ENCODE data around the gene ITPR2.
"Not testable (repeated sequence)": the region's sequence is repeated elsewhere in the genome, so short reads cannot be mapped to it uniquely, and the experiment has no call there.

ITPR2 gene

DNA sequence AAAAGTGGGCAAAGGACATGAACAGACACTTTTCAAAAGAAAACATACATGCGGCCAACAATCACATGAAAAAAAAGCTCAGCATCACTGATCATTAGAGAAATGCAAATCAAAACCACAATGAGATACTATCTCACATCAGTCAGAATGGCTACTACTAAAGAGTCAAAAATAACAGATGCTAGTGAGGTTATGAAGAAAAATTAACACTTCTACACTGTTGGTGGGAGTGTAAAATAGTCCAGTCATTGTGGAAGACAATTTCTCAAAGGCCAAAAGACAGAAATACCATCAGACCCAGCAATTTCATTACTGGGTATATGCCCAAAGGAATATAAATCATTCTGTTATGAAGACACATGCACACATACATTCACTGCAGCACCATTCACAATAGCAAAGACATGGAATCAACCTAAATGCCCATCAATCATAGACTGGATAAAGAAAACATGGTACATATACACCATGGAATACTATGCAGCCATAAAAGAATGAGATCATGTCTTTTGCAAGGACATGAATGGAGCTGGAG is 103.8 kb downstream of the ITPR2 start:
- DNase-seq (ENCODE audit: low spot score): not testable (repeated sequence)

DNA sequence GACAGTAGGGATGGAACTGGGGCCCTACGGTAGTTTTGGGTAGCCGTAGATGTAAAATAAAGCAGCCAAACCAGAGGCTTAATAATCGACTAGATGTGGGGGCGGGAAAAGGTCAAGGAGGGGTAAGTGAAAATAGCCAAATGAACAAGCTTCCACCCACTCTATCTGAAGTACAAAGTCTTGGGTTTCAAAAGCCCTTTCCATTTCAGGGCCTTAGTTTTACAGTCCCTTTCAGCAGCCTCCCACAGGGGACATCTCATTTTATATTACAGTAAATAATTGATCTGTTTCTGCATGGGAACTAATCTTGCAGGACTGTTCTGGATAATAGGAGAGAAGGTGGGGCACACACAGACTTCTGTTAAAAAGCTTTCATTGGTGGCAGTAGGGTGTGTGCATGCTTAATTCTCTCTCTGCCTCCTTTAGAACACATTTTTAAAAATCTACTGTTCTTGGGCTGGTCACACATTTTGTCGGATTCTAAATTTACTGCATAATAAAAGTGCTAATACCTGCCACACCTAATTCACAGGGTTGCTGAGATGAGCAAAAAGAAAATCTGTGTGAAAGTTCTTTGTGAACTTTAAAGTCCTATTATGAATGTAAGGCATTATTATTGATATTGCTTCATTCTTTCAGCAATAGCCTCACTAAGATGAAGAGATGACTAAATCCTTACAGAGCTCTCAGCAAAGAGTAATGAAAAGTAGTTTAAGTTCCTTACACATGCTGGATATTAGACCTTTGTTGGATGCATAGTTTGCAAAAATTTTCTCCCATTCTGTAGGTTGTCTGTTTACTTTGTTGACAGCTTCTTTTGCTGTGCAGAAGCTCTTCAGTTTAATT is 104.6 kb downstream of the ITPR2 start:
- DNase-seq (ENCODE audit: low spot score): no peak

DNA sequence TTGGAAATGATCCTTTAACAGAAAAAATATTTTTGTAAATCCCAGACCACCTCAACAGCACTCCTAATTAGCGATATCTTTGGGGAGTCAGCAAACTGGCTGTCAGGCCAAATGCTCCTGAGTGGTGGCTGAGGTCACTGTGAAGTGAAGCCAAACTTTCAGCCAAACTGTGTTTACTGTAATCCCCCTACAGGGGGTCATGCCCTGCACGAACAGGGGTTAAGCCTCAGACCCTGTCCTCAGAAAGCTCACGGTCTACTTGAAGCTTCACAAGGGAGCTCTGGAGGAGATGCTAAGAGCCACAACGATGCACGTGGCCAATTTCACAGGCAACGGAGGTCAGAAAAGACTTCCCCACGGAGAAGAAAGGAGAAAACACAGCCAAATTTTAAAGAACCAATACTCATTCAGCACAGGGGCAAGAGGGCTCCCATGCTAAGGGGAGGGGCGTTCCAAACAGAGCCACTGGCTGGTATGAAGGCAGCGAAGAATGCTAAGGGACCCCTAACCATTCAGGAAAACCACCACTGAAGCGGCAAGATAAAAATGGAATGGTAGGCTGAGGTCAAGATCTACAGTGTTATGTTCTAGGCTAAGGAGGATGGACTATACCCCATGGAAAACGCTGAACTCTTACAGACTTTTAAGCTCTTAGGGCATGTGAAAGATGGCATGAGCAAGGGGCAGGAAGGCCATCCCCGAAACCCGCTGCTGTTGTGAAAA is 105.4 kb downstream of the ITPR2 start:
- no peak for DNase-seq (ENCODE audit: low spot score)

DNA sequence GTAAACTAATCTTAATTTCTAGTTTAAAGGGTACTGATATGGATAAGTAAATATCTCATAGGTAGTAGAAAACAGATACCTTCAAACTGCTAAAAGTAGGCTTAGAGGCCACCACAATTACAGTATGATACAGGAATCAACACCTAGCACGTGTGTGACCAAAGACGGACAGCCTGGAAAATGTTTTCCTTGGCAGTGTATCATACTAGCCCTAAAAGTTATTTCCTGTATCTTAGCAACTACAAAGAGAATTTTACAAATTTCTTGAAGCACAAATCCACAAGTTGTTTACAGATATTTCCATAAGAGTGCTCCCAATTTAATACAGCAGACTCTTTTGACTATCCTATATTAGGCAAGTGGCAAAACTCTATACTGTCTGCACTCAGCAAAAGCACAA is 106.0 kb downstream of the ITPR2 start:
- no peak for DNase-seq (ENCODE audit: low spot score)

DNA sequence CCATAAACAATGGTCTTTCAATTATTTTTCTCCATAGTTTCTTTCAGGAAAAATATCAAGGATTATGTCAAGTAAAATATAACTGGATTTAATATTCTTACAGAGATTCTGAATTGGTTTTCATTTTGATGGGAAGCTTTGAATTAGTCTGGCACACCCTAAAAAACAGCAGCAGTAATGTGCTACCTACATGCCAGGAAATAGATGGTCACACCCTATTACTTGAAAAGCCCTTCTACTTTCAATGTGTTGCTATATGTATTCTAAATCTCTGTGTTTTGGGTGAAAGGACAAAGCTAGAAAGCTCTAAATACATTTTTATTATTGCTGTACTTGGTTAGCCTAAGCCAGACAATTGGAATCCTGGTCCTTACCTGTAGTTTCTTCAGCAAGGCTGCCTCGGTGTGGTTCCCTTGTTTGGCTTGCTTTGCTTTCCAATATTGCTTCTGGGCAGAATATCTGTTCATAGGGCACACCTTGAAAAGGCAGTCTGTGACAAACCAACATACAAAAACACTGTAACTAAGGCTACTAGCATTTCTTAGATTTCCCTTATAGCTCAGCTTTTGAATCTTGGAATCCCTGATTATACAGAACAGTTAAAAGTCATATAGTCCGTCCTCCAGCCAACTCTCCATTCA is 107.6 kb downstream of the ITPR2 start:
- DNase-seq (ENCODE audit: low spot score): no peak

DNA sequence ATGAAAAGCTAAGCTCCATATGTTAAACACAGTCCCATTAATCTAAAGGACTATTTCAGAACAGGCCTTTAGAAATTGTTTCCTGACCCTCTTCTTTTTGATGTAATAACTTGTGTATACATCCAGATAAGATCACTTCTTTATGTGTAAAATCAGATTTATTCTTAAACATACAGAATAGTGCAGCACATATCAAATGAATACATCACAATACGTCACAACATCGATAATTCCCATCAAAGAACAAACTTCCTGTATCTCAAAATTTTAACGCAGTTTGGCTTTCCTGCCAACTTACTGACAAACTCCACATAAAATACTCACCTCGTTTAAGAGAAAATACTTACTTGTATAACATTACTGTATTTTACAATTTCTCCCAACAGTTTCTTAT is 108.7 kb downstream of the ITPR2 start:
- no peak for DNase-seq (ENCODE audit: low spot score)

DNA sequence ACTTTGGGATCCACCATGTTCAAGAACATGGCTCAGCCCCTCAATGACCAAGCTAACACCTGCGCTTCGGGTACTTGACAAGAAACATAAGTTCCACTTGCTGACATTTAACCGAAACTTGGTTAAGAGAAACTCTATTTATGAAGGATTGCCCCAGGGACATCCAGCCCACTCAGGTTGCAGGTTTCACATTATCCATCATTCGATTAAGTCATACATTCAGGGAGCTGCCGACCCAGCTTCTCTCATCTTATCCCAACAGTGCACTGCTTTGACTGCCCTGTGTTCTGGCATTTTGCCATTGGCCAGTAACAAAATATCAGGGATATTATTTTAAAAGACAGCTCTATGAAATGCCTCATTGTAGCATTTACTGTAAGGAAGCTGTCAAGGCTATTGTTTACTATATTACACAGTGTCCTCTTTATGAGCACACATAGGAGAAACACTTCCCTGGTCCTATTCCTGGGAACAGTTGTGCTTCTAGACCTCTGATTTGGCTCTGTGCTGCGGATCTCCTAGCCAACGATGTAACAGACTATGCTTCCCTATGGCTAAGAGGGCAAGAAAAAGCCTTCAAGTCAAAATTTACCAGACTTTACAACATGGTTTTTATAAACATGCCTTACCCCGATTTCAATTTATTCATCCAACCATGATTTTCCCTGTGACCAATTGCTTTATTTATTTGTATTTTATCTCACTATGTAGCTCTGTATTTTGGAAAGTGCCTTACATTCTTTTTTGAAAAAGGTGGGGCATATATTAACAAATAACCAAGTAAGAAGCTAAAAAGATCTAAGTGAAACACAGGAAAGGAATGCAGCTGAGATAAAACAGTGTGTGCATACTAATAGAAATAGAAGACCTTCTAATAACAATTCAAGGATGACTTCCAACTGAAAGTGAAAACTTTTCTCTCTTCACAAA is 109.3 kb downstream of the ITPR2 start:
- DNase-seq (ENCODE audit: low spot score): no peak

DNA sequence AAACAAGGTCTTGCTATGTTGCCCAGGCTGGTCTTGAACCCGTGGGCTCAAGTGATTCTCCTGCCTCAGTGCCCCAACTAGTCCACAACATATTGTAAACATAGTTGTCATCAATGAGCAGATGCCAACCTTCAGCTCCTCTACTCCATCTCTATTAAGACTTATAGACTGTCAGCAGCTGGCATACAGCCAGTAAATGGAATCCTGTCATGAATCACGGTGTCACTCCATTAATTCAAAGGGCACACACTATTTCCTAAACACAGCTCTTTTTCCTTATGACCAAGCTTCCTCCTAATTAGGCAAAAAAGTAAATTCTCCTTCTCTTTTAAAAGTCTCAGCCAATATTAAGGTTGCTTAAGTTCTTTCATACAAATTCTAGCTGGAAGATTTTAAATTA is 111.2 kb downstream of the ITPR2 start:
- DNase-seq (ENCODE audit: low spot score): no peak

DNA sequence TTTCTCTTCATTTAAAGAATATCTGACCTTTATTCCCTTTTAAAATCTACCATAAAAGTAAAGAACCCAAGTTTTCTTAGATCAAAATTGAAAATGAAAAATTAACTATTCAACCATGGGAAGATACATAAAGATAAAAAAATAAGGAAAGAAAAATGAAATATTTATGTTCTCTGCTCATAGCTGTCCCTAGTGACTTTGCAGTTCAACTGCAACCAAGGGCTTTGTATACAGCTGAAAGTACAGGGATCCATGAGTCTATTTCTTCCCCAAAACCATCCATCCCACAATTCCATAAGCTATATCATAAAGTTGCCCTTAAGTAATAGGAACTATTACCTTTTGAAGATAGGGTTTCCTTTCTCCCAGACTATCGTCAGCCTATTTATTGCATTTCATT is 113.1 kb downstream of the ITPR2 start:
- DNase-seq (ENCODE audit: low spot score): no peak

DNA sequence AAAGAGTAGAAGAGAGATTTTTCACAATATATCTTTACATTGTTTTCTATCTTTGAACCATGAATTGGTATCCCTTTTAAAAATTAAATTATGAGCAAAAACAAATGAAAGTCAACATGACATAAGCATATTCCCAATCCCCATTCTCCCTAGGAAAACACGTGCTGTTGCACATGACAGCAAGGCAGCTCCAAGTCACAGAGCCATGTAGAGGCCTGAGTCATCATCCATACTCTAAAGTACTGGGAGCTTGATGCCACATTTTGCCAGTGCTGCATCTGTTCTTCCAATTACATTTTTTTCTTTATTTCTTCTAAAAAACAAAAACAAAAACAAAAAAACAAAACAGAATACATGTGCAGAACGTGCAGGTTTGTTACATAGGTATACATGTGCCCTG is 115.2 kb downstream of the ITPR2 start:
- no peak for DNase-seq (ENCODE audit: low spot score)

DNA sequence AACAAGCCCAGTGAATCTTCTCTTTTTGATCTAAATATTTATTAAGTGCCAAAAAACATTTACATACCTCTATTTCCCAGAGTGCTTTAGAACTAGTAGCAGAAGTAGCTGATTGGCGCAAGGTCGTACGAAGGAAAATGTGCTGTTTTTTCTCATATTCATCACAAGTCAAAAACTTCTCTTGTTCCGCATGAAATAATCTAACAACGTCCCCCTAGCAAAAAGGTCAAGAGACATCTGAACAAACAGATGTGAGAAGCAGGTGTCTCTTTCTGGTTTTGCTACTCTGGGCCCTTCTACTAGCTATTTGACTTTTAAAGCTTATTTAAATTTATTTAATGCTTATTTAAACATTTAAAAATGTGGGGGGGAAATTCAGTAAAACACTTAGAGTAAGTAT is 117.8 kb downstream of the ITPR2 start:
- DNase-seq (ENCODE audit: low spot score): no peak

DNA sequence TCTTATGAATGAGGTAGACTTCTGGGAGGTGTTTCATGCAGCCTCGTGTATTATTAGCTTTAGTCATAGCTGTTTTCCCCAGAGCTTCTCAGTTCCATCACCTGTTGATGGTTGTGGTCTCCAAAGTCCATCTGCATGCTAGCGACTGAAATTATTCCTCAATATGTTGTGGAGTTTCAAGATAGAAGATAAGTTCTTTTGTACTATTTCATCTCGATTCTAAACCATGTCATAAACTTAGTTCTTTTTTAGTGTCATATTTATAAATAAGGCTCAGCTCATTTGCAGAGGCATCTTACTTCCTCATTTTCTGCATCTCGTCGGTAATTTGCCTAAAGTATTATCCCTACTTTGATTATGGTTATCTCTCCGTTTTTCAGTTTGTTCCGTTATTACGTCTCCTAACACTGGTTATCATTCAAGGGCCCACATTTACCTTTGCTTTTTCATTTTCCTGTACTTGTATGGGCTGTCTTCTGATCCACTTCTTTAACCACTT is 119.1 kb downstream of the ITPR2 start:
- no peak for DNase-seq (ENCODE audit: low spot score)

DNA sequence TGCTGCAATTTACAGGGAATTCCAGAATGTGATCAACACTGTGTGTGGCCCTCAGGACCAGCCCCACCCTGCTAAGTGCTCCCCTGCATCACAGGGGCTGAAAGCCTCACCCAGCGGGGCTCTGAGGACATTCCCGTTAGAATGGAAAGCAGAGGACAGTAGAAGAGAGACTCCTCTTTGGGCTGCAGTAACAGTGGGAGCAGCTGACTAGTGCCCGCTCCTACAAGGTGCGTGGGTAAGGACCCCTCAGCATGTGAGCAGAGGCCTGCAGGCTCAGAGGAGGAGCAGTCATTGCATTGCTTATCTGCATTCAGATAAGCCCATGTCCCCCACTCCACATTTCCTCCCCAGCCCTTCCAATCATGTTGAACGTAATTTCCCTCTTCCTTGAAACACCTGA is 120.1 kb downstream of the ITPR2 start:
- DNase-seq (ENCODE audit: low spot score): no peak

DNA sequence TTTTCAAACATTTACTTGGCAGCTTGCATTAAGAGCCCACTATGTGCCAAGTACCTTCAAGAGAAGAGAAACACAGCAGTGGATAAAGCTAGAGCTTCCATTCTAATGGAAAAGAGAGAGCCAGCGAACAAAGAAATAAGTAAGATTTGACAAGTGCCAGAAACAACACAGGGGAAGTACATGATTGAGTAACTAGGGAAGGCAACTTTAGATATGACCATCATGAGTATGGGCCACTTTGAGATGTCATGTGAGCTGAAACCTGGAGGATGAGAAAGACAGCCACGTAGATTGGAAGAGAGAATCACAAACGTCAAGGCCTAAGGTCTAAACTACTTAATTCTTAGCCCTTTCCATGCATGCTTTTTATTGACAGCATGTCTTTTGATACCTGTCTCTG is 121.4 kb downstream of the ITPR2 start:
- no peak for DNase-seq (ENCODE audit: low spot score)

DNA sequence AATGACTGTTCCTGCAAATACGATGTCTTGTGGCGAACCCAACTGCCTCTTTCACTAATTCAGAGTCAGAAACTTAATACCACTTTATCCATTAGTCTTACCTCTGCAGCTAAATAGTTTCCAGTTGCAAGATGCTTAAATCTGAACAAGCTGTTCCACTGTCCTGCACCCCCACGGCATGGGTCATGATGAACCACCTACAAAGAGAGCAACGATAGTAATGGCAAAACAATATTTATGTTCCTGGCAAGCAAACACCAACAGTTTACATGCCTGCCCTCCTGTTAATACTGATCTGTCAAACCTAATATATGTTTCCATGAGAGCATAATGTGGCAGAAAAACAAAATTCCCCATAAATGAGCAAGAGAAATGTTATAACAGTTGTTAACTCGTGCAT is 121.9 kb downstream of the ITPR2 start:
- no peak for DNase-seq (ENCODE audit: low spot score)

DNA sequence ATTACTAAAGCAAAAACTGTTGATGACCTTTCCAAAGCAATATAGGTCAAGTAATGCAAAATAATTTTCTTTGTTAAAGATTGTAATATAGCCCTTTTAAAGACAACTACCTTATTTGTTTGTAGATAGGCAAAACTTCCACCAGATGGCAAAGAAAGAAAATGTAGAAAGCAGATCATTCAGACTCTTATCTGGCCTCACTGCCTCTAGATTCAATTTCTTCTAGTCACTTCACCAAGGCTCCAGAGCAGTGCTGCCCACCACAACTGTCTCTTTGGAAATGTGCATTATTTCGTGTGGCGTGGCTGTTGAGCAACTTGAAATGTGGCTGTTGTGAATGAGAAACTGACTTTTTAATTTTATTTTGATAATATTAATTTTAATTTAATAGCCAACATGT is 127.1 kb downstream of the ITPR2 start:
- no peak for DNase-seq (ENCODE audit: low spot score)

DNA sequence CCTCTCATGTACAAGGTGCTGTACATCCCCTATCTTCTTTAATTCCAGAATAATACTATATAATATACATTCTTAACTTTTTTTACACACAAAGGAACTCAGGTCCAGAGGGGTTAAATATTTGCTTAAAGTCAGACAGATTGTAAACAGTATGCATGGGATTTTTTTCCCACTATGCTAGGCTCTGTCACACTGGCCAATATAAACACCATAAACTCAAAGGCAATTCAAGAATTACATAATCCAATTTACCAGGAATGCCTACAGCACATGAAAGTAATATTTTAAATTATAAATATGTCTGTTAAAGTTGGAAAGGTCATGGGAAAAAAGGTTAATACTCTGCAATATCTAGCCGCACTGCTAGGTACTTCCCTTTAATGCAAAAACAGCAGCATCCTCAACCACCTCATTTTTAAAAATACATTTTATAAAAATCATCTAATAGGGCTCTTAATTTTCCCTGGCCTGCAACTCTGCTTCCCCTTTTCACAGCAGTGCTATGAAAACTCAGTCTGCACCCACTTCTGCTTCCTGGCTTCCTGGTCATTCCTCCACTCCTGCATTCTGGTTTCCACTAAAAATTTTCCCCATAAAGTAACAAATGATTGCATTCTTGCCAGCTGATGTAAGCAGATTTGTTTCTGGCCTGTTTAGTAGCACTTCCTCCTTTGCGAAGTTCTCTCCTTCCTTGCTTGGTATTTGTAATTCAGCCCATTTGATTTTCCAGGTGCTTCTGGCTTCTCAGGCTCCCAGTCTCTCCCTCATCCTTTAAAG is 128.1 kb downstream of the ITPR2 start:
- peak; percentile 47 for DNase-seq (ENCODE audit: low spot score)

DNA sequence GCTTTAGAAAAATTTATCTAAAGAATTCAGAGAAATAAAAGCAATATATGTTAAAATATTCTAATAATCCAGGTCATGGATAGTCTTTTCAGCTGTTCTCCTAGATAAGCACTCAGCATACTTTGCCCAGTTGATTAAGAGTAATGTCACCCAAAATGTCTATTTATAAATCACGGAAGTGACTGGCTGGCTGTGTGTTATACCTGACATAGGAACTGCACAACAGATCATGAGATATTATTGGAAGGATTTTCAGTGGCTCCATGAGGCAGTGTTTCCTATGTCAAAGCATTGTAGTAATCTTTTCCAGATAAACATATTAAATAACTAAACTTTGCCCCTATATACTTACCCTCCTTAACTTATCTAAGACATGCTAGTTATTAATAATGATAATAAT is 128.8 kb downstream of the ITPR2 start:
- no peak for DNase-seq (ENCODE audit: low spot score)

DNA sequence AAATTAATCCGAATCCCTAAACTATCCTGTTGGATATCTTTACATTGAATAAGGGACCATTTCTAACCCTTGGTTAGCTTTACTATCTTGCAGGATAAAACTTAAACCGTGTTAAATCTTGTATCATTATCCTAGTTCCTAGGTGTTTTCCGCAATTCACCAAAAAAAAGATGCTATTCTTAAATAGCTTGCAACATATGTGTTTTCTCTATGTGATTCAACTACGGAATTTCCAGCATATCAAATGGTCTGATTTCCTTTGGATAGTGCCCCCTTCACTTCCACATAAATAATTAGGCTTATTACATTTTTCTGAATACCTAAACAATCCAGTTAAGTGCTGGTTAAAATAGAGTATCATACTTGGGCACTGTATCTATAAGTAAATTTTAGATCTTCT is 130.3 kb downstream of the ITPR2 start:
- DNase-seq (ENCODE audit: low spot score): no peak

DNA sequence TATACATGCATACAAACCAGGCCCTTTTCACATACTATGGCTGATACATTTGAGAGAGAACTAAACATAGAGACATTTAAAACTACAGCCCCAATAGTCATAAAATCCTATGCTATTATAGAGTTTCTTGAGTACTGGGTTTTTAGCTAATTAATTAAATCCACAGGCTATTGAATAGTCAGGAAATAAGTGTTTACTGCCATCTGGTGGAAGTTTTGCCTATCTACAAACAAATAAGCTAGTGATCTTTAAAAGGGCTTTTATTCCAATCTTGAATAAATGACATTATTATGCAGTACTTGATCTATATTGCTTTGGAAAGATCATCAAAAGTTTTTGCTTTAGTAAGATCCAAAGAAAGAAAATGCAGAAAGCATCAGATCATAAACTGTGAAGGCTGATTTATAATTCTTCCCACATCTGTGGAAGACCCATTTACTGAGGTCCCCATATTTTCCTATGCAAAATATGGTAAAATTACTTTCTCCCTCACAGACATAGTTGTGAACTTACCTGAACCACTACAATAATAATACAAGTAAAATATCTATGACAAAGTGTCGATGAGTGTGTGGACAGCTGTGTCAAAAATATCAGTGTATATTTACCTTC is 131.3 kb downstream of the ITPR2 start:
- peak; percentile 77 for DNase-seq (ENCODE audit: low spot score)

All from Ammon's horn (tissue), 1 donor.